Eye (tissue), 1 donor: Measurements from ENCODE around the gene APBB1IP.
"Not testable (repeated sequence)": the region's sequence is repeated elsewhere in the genome, so short reads cannot be mapped to it uniquely, and the experiment has no call there.

Experiments used
- DNase-seq: peaks from one replicate; pipeline ENCODE4 v3.0.0-alpha.2; 2015

The APBB1IP gene

GRCh38 chr10:26566525-26567350 is 128.6 kb downstream of the APBB1IP start:
- DNase-seq: peak; percentile 48

- peak; percentile 68 for DNase-seq
Measured at GRCh38 chr10:26567351-26567721, 129.2 kb downstream of the APBB1IP start.

GRCh38 chr10:26571655-26572054 is 133.5 kb downstream of the APBB1IP start:
- DNase-seq: no peak

- no peak for DNase-seq
Measured at GRCh38 chr10:26573674-26574073, 135.5 kb downstream of the APBB1IP start.

GRCh38 chr10:26574783-26575182 is 136.6 kb downstream of the APBB1IP start:
- no peak for DNase-seq

GRCh38 chr10:26578371-26578770 is 140.2 kb downstream of the APBB1IP start:
- DNase-seq: not testable (repeated sequence)

GRCh38 chr10:26579256-26580063 is 141.3 kb downstream of the APBB1IP start:
- DNase-seq: no peak

- no peak for DNase-seq
Measured at GRCh38 chr10:26586211-26586610, 148.1 kb downstream of the APBB1IP start.

GRCh38 chr10:26588611-26589010 is 150.5 kb downstream of the APBB1IP start:
- no peak for DNase-seq

GRCh38 chr10:26589813-26590212 is 151.7 kb downstream of the APBB1IP start:
- not testable (repeated sequence) for DNase-seq

GRCh38 chr10:26593896-26594295 is 155.8 kb downstream of the APBB1IP start:
- no peak for DNase-seq

- DNase-seq: not testable (repeated sequence)
Measured at GRCh38 chr10:26603283-26603682, 165.1 kb downstream of the APBB1IP start.

GRCh38 chr10:26604320-26605093 is 166.4 kb downstream of the APBB1IP start:
- DNase-seq: not testable (repeated sequence)

GRCh38 chr10:26606389-26606877 is 168.3 kb downstream of the APBB1IP start:
- DNase-seq: peak; percentile 40

- no peak for DNase-seq
Measured at GRCh38 chr10:26612151-26612915, 174.2 kb downstream of the APBB1IP start.
